Erythroblast (primary cell): ENCODE data around the gene SURF4.

ENCODE experiments used
- GATA1 ChIP-seq: IDR thresholded peaks from 2 replicates; pipeline ENCODE4 v1.6.1; 2011; ENCODE audit warnings: low read depth, mild to moderate bottlenecking, control low read depth, low read length, moderate library complexity
- POLR2A ChIP-seq: IDR thresholded peaks from 2 replicates; pipeline ENCODE4 v1.6.1; 2011; ENCODE audit warnings: mild to moderate bottlenecking, low read length

DNA sequence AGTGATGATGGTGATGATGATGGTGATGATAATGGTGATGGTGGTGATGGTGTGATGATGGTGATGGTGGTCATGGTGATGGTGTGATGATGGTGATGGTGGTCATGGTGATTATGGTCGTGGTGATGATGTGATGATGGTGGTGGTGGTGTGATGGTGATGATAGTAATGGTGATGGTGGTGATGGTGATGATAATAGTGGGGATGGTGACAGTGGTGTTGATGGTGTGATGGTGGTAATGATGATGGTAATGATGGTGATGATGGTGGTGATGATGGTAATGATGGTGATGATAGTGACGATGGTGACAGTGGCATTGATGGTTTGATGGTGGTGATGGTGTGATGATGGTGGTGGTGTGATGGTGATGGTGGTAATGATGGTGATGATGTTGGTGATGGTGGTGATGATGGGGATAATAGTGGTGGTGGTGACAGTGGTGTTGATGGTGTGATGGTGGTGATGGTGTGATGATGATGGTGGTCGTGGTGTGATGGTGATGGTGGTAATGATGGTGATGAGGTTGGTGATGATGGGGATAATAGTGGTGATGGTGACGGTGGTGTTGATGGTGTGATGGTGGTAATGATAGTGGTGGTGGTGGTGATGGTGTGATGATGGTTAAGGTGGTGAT is 6.8 kb upstream of the SURF4 start:
- TF ChIP-seq POLR2A (no peak), GATA1 (no peak)
